ENCODE measurements around the gene SLC39A6. TPM values are rescaled to one million over a fixed set of nuclear protein-coding genes. Genes with fewer than 3 reads are reported as not detected.
A peak's percentile ranks its signal among the peaks of the same experiment; 100 is the strongest.

Gene SLC39A6
- total RNA-seq, 3 donors from 2014 or later (not counting 1 experiment from before 2014, with no cell fraction given): 15.2 to 18.8 (median 18.1) TPM

- no peak for DNase-seq
These were observed 1.9 kb upstream of the SLC39A6 start for GRCh38 chr18:36130883-36131653.

GRCh38 chr18:36130039-36130831 lies 1.1 kb upstream of the SLC39A6 start:
- peak in 1 of 2 donors; percentile 33 for DNase-seq
- H3K27me3 Mint-ChIP-seq (ENCODE audit: low read depth in 2 of 2): no peaks in the 10 kb centered on the region
- intact Hi-C loops (cut with micrococcal nuclease): loop anchor here (2.0 kb wide), 1 partner anchor 157 kb away; the partner anchor contains the start of gene RMP24
- WGBS (ENCODE audit: insufficient coverage): 3% methylated on average over 29 of the region's 30 CpGs
- no peaks in the 10 kb centered on the region for H3K9me3 ChIP-seq (ENCODE audit: control insufficient read depth, insufficient read depth, low read length)
- H3K27ac ChIP-seq (ENCODE audit: low read length): peak overlapping the region; percentile 98
- peak in 2 of 3 donors; percentile 5 to 9 for ATAC-seq
- H3K36me3 ChIP-seq (ENCODE audit: control insufficient read depth, insufficient read depth, low read length): peaks cover 11% of the 10 kb centered on the region
- no peak for TF ChIP-seq CTCF (IDR thresholded peaks at IDR 0.05)
- H3K4me1 ChIP-seq (ENCODE audit: control insufficient read depth, insufficient read depth, low read length): peaks cover 36% of the 10 kb centered on the region
- no peaks in the 10 kb centered on the region for H3K27me3 ChIP-seq (ENCODE audit: control insufficient read depth, insufficient read depth, low read length)
- peak overlapping the region; percentile 90 for H3K4me3 ChIP-seq (ENCODE audit: low read length)
- peak overlapping the region; percentile 96 to 97 for H3K27ac Mint-ChIP-seq
- H3K4me3 Mint-ChIP-seq: peak overlapping the region; percentile 95
- H3K9me3 Mint-ChIP-seq: no peaks in the 10 kb centered on the region
- H3K4me1 Mint-ChIP-seq: peaks cover 38 to 56% of the 10 kb centered on the region in 2 donors
- H3K36me3 Mint-ChIP-seq: no peaks in the 10 kb centered on the region

More at GRCh38 chr18:36130883-36131653, 1.9 kb upstream of the SLC39A6 start:
- Histone ChIP-seq H3K36me3 (ENCODE audit: control insufficient read depth, insufficient read depth, low read length) (peaks cover 14% of the 10 kb centered on the region), H3K4me1 (ENCODE audit: control insufficient read depth, insufficient read depth, low read length) (peaks cover 36% of the 10 kb centered on the region), H3K27me3 (ENCODE audit: control insufficient read depth, insufficient read depth, low read length) (no peaks in the 10 kb centered on the region), H3K27ac (ENCODE audit: low read length) (no peak overlapping the region), H3K9me3 (ENCODE audit: control insufficient read depth, insufficient read depth, low read length) (no peaks in the 10 kb centered on the region), H3K4me3 (ENCODE audit: low read length) (peak overlapping the region; percentile 90)
- peak overlapping the region; percentile 96 to 97 for H3K27ac Mint-ChIP-seq
- 95% methylated on average over 25 of the region's 26 CpGs for WGBS (ENCODE audit: insufficient coverage)
- peaks cover 38 to 47% of the 10 kb centered on the region in 2 donors for H3K4me1 Mint-ChIP-seq
- peak overlapping the region; percentile 95 for H3K4me3 Mint-ChIP-seq
- no peak for TF ChIP-seq CTCF (IDR thresholded peaks at IDR 0.05)
- intact Hi-C loops (cut with micrococcal nuclease): loop anchor here (2.0 kb wide), 1 partner anchor 158 kb away; the partner anchor contains the start of gene RMP24
- ATAC-seq: no peak
- no peaks in the 10 kb centered on the region for H3K36me3 Mint-ChIP-seq
- H3K27me3 Mint-ChIP-seq (ENCODE audit: low read depth in 2 of 2): no peaks in the 10 kb centered on the region
- no peaks in the 10 kb centered on the region for H3K9me3 Mint-ChIP-seq

- H3K27ac Mint-ChIP-seq: peak overlapping the region; percentile 96 to 97
- H3K27me3 Mint-ChIP-seq (ENCODE audit: low read depth in 2 of 2): no peaks in the 10 kb centered on the region
- intact Hi-C loops (cut with micrococcal nuclease): loop anchor here (1.0 to 2.0 kb wide), 3 partner anchors 56 to 632 kb away; partner anchors contain the start of genes INO80C and RPRD1A
- 0% methylated on average over 37 of the region's 37 CpGs for WGBS (ENCODE audit: insufficient coverage)
- H3K36me3 Mint-ChIP-seq: no peaks in the 10 kb centered on the region
- peaks cover 6% of the 10 kb centered on the region for H3K36me3 ChIP-seq (ENCODE audit: control insufficient read depth, insufficient read depth, low read length)
- H3K4me1 Mint-ChIP-seq: peaks cover 35 to 58% of the 10 kb centered on the region in 2 donors
- H3K27me3 ChIP-seq (ENCODE audit: control insufficient read depth, insufficient read depth, low read length): no peaks in the 10 kb centered on the region
- no peaks in the 10 kb centered on the region for H3K9me3 ChIP-seq (ENCODE audit: control insufficient read depth, insufficient read depth, low read length)
- ATAC-seq: no peak
- TF ChIP-seq CTCF (IDR thresholded peaks at IDR 0.05): no peak
- peak overlapping the region; percentile 98 for H3K27ac ChIP-seq (ENCODE audit: low read length)
- peak overlapping the region; percentile 90 for H3K4me3 ChIP-seq (ENCODE audit: low read length)
- H3K4me1 ChIP-seq (ENCODE audit: control insufficient read depth, insufficient read depth, low read length): peaks cover 36% of the 10 kb centered on the region
- H3K9me3 Mint-ChIP-seq: no peaks in the 10 kb centered on the region
- H3K4me3 Mint-ChIP-seq: peak overlapping the region; percentile 95
- no peak for DNase-seq
These were observed 237 bp downstream of the SLC39A6 start for GRCh38 chr18:36128907-36129299.
